Measurements from ENCODE around the gene DEAF1.

DEAF1 gene

DNA sequence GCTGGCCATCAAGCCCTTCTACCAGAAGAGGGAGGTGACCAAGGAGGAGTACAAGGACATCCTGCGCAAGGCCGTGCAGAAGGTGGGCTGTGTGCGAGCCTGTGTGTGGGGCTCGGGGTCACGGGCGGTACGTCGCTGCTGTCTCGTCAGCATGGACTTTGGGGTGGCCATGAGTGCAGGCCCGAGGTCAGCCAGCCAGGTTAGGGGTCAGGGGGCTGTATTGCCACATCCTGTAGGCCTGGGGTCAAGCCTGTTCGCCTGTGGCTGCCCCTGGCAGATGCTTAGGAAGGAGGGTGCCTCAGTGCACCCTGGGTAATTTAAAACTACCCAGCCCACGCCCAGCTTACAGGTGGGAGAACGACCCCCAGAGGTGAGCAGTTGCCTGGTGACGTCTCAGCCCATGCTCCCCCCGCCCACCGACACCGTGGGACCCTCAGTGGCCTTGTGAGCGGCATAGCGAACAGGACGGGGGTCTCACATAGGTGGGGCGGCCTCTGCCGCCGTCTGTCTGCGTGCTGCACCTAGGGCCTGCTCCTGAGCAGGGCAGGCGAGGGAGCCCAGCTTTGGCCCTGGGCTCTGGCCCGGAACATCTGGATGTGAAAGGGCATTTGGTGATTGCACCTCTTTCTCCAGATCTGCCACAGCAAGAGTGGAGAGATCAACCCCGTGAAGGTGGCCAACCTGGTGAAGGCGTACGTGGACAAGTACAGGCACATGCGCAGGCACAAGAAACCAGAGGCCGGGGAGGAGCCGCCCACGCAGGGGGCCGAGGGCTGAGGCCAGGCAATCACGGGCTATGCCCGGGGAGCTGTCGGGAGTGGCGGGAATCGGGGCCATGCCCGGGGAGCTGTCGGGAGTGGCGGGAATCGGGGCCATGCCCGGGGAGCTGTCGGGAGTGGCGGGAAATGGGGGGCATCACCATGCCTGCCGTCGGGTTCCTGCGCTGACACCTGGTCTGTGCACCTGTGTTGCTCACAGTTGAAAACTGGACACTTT is 83.7 kb downstream of the DEAF1 start:
- DNase-seq (ENCODE audit: low read depth in 2 of 2) = no peak

DNA sequence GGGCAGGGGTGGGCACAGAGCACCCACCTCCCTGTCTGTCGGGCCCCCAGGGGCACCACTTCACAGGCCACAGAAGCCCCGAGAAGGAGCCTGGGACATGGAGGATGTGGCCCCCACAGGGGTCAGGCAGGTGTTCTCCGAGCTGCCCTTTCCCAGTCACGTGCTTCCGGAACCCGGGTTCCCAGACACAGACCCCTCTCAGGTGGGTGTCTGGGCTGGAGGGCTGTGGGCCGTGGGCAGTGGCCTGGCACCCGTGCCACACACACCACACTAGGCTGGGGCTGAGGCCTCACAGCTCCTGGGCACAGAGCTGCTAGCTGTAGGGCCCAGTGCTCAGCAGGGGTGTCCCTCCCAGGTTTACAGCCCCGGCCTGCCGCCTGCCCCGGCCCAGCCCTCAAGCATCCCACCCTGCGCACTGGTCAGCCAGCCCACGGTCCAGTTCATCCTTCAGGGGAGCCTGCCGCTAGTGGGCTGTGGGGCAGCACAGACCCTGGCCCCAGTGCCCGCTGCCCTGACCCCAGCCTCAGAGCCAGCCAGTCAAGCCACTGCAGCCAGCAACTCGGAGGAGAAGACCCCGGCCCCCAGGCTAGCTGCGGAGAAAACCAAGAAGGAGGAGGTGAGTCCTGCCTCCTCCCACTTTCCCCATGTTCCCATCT is 84.7 kb downstream of the DEAF1 start:
- no peak for DNase-seq (ENCODE audit: low read depth in 2 of 2)

DNA sequence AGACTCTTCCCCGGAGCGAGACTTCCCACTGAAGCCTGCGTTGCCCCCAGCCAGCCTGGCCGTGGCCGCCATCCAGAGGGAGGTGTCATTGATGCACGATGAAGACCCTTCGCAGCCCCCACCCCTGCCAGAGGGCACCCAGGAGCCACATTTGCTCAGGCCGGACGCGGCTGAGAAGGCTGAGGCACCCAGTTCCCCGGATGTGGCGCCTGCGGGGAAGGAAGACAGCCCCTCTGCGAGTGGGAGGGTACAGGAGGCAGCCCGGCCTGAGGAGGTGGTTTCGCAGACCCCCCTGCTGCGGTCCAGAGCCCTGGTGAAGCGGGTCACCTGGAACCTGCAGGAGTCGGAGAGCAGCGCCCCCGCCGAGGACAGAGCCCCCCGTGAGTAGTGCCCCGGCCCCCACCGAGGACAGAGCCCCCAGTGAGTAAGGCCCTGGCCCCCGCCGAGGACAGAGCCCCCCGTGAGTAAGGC is 85.6 kb downstream of the DEAF1 start:
- DNase-seq (ENCODE audit: low read depth in 2 of 2) = no peak

DNA sequence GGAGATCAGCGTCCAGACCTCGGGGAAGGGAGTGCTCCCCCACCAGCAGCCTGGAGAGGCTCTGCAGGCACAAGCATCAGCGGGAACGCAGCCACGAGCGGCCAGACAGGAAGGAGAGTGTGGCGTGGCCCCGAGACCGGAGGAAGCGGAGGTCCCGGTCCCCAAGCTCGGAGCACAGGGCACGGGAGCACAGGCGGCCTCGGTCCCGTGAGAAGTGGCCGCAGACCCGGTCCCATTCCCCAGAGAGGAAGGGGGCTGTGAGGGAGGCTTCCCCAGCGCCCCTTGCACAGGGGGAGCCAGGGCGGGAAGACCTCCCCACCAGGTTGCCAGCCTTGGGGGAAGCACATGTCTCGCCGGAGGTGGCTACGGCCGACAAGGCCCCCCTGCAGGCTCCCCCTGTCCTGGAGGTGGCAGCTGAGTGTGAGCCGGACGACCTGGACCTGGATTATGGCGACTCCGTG is 86.2 kb downstream of the DEAF1 start:
- DNase-seq (ENCODE audit: low read depth in 2 of 2) = no peak

DNA sequence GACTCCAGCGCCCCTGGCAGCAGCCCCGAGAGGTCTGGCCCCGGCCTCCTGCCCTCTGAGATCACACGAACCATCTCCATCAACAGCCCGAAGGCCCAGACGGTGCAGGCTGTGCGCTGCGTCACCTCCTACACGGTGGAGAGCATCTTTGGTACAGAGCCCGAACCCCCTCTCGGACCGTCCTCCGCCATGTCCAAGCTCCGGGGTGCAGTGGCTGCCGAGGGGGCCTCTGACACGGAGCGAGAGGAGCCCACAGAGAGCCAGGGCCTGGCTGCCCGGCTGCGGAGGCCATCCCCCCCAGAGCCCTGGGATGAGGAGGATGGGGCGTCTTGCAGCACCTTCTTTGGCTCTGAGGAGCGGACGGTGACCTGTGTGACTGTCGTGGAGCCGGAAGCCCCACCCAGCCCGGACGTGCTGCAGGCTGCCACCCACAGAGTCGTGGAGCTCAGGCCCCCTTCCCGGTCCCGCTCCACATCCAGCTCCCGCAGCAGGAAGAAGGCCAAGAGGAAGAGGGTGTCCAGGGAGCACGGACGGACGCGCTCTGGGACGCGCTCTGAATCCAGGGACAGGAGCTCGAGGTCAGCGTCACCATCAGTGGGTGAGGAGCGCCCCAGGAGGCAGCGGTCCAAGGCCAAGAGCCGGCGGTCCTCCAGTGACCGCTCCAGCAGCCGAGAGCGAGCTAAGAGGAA is 86.9 kb downstream of the DEAF1 start:
- DNase-seq (ENCODE audit: low read depth in 2 of 2) = no peak

DNA sequence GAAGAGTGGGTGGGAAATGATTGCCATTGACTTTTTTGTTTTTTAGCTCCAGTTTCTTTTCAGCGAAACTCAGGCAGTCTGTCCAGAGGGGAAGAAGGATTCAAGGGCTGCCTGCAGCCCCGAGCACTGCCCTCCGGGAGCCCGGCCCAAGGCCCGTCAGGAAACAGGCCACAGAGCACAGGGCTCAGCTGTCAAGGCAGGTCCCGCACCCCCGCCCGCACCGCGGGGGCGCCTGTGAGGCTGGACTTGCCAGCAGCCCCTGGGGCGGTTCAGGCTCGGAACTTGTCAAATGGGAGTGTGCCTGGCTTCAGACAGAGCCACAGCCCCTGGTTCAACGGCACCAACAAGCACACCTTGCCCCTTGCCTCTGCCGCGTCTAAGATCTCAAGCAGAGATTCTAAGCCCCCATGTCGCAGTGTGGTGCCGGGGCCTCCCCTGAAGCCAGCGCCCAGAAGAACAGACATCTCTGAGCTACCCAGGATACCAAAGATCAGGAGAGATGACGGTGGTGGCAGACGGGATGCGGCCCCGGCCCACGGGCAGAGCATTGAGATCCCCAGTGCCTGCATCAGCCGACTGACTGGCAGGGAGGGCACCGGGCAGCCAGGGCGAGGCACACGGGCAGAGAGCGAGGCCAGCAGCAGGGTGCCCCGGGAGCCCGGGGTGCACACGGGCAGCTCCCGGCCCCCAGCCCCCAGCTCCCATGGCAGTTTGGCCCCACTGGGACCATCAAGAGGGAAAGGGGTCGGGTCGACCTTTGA is 87.8 kb downstream of the DEAF1 start:
- no peak for DNase-seq (ENCODE audit: low read depth in 2 of 2)

DNA sequence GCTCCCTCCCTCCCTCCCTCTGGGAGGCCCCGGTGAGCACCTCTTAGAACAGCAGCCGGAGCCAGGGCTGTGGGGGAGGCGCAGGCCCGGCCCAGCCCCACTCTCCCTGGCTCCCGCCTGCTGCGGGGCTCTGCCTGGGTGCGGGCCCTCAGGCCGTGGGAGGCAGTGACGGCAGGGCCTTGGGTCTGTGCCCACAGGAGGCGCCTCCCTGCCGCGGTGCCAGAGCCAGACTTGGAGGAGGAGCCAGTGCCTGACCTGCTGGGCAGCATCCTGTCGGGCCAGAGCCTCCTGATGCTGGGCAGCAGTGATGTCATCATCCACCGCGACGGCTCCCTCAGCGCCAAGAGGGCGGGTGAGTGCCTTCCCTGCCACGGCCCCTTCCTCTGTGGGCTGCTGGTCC is 88.8 kb downstream of the DEAF1 start:
- DNase-seq (ENCODE audit: low read depth in 2 of 2) = no peak

DNA sequence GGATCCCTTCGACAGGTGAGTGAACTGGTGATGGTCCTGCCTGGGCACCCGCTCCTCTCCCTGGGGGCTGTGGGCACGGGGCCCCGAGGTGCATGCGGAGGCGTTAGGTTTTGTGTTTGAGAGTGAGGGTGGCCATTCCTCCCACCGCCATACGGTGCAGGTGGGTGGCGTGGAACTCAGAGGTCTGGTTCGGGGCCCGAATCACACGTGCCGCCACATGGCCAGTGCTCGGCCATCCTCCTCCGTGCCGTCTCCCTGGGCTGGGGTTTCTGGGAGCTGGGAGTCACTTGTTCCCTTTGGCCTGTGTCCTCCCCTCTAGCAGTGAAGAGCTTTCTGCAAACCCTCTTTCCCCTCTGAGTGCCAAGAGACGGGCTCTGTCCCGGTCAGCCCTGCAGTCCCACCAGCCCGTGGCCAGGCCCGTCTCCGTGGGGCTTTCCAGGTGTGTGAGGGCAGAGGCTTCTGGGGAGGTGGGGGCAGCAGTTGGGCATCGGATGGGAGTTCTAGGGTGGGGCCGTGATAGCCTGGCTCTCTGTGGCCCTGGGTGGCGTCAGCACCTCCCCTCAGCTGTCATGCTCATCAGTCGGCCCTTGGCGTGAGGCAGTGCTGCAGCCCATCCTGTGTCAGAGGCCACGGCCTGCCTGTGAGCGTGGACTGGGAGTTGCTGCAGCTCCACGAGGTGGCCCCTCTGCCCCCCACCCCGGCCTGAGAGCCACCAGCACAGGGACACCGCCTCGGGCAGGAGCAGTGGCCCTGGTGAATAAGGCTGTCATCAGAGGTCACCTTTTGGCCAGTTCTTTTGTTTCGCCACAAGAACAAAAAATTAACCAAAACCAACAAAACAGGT is 89.5 kb downstream of the DEAF1 start:
- no peak for DNase-seq (ENCODE audit: low read depth in 2 of 2)

DNA sequence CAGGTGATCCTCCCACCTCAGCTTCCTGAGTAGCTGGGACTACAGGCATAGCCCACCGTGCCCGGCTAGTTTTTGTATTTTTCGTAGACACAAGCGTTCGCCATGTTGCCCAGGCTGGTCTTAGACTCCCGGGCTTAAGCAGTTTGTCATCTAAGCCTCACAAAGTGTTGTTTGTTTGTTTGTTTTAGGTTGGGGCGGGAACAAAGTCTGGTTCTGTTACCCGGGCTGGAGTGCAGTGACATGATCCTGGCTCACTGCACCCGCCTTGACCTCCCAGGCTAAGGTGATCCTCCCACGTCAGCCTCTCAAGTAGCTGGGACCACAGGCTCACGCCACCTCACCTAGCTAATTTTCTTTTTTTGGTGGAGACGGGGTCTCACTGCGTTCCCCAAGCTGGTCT is 91.9 kb downstream of the DEAF1 start:
- no peak for DNase-seq (ENCODE audit: low read depth in 2 of 2)

DNA sequence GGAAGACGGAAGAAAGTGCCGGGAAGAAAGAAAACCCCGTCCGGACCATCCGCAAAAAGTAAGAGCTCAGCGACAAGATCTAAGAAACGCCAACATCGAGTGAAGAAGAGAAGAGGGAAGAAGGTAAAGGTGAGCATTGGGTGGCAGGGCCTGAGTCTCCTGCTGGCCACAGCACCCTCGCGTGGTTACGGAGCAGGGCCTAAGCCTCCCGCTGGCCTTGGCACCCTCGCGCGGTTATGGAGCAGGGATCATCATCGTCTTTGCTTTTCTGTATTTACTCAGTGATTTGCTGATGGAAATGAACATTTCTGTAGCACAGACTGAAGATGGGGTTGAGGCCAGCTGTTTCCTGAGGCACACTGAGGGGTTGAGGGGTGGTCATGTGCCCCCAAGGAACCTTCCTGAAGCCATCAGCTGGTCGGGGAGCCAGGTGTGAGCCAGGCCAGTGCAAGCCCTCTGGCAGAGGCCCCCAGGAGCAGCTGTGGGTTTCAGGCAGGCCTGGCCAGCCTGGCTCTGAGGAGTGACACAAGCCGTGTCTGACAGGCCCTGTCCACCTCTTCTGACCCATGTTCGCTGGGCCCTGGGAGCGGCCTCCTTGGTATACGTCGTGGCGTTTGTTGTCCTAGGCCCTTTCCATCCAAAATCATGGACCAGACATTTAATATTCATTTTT is 93.3 kb downstream of the DEAF1 start:
- no peak for DNase-seq (ENCODE audit: low read depth in 2 of 2)

DNA sequence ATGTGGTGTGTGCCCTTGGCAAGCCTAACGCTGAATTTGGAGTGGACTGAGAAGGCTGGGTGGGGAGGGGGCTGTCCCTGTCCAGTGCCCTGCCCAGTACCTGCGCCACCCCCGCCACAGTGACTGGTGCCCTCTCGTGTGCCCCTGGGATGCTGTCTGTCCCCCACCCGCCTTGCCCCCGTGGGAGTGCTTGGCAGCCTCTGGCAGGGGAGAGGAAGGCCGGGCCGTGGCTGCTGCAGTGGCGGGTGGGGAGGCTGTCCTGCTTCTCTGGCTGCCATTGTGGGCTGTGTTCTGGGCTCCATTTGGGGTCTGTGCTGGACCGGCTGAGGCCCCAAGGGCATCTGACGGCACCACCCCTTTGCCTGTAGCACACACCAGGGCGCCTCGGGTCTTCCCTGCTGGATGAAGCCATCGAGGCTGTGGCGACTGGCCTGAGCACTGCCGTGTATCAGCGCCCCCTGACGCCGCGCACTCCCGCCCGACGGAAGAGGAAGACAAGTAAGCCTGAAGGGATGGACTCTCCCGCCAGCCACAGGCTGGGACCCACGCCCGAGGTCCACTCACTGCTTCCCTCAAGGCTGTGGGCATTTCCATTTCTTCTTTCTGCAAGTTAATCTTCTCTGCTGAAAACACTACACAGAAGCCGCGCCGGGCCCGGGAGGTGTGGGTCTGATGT is 96.9 kb downstream of the DEAF1 start:
- DNase-seq (ENCODE audit: low read depth in 2 of 2) = no peak

DNA sequence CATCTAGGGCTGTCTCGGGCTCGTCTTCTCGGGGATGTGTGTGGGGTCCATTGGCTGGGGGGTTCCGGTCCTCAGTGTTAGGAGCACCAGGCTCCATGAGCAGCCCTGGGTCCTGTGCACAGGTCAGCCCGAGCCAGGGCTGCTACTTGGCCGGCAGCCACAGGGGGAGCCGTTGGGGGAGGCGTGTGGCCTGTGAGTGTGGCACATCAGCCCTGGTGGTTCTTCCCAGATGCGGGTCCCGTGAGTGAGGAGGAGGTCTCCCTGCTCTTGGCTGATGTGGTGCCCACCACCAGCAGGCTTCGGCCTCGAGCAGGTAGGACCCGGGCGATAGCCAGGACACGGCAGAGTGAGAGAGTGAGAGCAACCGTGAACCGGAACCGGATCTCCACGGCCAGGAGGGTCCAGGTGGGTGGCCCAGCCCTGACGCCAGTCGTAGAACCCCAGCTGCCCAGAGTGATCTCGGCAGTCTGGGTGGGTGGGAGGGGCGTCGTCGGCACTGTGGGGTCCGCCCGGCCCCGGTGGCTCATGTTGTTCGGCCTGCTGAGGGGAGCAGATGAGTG is 97.8 kb downstream of the DEAF1 start:
- DNase-seq (ENCODE audit: low read depth in 2 of 2) = no peak

DNA sequence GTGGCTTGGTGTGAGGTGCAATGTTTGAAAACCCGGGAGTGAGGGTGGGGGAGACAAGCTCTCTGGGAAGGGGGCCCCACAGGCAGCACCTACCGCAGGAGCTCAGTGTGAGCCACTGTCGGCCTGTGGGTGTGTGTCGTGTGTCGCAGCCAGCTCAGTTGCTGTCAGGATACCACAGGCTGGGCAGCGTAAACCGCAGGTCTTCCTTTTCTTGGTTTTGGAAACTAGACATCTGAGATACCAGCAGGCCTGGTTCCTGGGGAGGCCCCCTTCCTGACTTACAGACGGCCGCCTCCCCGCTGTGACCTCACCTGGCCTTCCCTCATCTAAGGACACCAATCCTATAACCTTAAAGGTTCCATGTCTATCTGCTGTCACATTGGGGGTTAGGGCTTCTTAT is 98.6 kb downstream of the DEAF1 start:
- no peak for DNase-seq (ENCODE audit: low read depth in 2 of 2)

DNA sequence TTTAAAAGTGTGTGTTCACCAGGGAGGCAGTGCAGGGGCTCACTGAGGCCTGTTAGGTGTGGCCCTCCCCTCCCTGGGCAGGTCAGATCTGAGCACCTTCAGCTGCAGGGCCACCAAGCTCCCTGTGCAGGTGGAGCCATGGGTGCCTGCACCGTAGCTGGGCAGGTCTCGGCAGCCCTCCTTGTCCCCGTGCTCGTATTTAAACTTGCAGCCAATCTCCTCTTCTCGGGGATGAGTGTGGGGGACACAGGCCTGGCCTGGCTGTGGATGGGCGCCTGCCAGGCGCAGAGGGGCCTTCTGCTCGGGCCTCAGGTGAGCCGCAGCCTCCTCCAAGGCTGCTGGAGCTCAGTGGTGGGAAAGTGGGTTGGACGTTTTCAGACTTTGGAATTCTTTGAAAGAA is 99.6 kb downstream of the DEAF1 start:
- DNase-seq (ENCODE audit: low read depth in 2 of 2) = no peak

All from stimulated activated CD4-positive, alpha-beta T cell treated with anti-CD3 and anti-CD28 coated beads, Interleukin-12 subunit alpha, Interleukin-12 subunit beta, amount 100 ng/mL, for 24 hours (primary cell).